OCI-LY7 (cell line): ENCODE results near the gene IDUA.

Experiments used
- CTCF ChIP-seq: fragments of 200-600 bp; sonication (generic); conservative IDR thresholded peaks from 2 replicates; pipeline ENCODE4 v1.5.1; 2014; ENCODE audit warnings: mild to moderate bottlenecking, antibody characterized with exemption, low read length, moderate library complexity, mixed read lengths
- EZH2phosphoT487 ChIP-seq: fragments of 200-600 bp; sonication (generic); IDR thresholded peaks from 2 replicates; pipeline ENCODE4 v1.6.1; 2018; ENCODE audit warnings: low read depth, borderline replicate concordance, mild to moderate bottlenecking, mixed run types, antibody characterized with exemption, low read length, moderate library complexity, mixed read lengths

GRCh38 chr4:1029529-1029928 lies 42.7 kb downstream of the IDUA start:
- no peak for TF ChIP-seq CTCF
- no peak for TF ChIP-seq EZH2phosphoT487
